Measurements from ENCODE around the gene GRPEL2.
"Not testable (repeated sequence)": the region's sequence is repeated elsewhere in the genome, so short reads cannot be mapped to it uniquely, and the experiment has no call there.

Gene GRPEL2

GRCh38 chr5:149379177-149379761 is 34.0 kb downstream of the GRPEL2 start, which contains the start of gene IL17B:
IL17B (minus strand) TSS chr5:149379292; CDS start chr5:149379225, 67 bp downstream.
- DNase-seq = no peak

- DNase-seq = no peak
Observed at GRCh38 chr5:149379818-149380374, 34.6 kb downstream of the GRPEL2 start.

DNA sequence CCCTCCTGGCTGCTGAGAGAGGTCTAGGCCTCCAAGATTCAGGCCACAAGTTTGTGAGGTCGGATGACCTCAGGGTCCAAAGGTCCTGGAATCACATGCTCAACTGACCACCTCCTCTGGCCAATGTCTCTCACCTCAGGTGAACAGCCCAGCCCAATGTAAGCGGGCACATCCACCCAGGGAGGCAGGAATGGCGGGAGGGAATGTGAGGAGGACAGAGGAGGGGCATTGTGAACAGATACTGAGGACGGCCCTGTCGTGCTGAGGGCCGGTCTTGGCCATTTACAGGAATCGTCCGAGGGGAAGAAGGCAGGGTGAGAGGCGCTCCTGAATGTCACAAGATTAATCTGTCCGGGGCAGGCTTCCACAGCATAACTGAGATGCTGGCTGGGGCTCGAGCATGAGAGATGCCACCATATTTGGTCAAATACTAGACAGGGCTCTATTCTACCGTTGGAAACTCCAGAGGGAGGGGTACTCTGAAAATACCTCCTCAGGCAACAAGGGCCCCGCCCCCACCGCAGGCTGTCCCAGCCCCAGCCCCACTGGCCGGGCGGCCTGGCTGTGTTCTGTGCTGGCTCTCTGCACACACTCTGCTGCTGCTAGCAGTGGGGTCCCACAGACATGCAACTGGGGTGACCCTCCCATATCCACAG is 35.3 kb downstream of the GRPEL2 start:
- DNase-seq = no peak

DNA sequence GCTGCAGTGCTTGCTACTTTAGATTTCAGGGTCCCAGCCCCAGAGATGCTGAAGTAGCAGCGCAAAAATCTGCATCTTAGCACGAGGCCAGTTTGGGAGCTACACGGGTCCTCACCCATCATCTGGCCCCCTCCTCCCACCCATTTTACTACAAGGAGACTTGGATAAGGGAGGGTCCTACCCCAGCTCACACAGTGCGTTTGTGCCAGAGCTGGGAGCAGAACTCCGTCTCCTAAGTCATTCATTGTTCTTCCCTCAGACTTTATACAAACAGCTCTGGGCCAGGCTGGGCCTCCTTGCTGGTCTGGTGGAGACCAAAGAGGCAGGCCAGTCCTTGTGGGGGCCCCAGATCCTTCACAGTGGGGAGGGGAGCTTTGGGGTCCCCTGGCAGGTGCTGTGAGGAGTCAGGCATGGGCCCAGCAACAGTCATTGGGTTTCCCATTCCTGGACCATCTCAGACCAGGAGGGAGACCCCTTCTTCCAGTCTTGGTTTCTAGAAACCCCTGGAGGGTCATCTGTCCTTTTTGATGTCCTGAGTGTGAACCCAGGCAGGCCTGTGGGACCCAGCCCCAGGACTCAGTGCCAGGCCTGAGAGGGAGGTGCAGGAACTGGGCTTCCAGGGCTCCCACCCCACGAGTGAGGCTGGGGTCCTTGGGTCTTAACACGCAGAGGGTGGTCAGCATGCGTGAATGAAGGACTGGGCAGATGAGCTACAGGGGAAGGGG is 36.1 kb downstream of the GRPEL2 start:
- DNase-seq = no peak

DNA sequence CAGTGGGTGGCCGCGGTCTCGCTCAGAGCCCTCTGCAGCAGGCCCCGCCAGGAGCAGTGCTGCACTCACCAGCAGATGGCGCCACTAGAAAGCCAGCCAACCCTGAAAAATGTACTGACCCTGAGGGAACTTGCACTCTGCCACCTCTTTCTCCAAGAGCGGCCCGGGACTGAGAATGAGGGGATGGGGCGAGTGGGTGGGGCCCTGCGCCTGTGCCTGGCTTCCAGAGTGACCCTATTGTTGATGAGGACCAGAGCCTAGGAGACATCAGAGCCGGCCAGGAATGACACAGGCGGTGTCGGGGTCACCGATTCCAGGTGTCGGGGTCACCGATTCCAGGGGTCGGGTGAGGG is 36.7 kb downstream of the GRPEL2 start:
- peak; percentile 67 to 72 for DNase-seq

- DNase-seq = no peak
Observed at GRCh38 chr5:149382517-149383220, 37.4 kb downstream of the GRPEL2 start.

GRCh38 chr5:149383399-149383798 is 38.1 kb downstream of the GRPEL2 start:
- no peak for DNase-seq

DNA sequence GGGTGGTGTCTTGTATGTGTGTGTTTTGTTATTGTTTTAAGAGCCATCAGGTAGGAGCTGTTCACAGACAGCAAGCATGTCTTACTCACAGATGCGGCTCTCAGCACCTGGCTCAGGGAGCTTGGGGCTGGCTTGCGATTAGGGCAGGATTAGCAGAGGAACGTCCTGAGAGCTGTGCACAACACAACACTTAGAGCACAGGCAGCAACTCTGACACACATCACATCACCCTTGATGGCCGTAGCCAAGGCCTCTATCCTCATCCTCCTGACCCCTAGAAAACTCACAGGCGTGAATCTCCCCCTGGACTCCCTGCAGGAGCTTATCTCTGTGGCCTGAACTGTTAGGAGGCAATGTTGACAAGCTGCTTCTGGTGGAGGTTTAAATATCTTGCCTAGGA is 40.9 kb downstream of the GRPEL2 start:
- no peak for DNase-seq

GRCh38 chr5:149387081-149387631 is 41.9 kb downstream of the GRPEL2 start:
- DNase-seq = no peak

DNA sequence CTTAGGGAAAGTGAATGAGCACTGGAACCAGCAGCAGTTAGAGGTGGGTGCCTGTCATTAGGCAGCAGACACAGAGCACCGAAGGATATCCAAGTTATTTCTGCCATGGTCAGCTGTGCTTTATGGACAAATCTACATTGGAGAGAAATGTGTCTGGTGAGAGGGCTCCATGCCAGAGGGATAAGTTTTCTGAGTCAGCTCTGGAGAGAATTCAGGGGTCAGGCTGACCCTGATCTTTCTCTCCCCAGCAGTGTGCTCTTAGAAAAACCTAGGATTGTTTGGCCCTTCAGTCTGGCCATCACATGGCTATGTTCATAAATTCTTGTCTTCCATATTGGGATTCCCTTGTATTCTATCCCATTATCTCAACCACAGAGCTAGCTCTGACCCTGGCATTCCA is 42.7 kb downstream of the GRPEL2 start:
- no peak for DNase-seq

- no peak for DNase-seq
Observed at GRCh38 chr5:149388498-149389190, 43.3 kb downstream of the GRPEL2 start.

DNA sequence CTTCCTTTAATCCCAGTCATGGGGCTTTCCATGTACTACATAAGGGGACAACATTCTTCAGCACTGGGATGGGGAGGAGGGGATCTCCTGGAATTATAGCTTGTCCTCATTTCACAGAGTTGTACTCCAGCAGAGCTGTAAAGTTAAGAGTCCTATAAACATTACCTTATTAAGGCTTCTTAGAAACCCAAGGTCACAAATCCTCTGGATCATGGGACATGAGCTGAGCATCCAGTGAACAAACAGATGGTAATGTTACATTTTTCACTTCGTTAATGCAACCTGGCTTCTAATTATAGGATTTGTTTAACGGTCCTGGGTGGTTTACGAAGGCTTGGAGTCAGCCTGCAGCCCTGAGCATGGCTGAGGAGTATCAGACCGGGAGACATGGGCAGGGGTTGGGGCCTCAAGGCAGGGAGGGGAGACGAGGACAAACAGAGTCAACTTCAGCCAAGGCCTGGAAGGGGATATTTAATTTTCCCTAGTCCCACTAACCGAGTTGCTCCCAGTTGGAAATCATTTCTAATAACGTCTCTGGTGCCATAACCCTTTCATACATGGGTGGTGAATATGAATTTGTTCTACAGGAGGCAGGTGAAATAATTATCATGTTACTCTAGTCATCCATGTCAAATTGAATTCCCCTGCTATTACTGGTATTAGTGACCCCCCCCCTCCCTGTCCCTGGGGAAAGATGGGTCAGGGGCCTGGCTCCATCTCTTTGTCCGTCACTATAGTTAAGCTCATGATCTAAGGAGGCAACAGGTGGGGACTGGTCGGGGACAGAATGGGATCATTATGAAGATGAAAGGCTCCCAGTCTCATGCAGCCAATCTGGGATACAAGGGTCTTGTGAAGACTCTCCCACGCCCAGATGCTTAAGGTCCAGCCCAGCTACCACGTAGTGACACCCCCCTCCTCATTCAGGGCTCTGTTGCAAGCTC is 44.5 kb downstream of the GRPEL2 start:
- no peak for DNase-seq

- DNase-seq = not testable (repeated sequence)
Observed at GRCh38 chr5:149391076-149391475, 45.8 kb downstream of the GRPEL2 start.

- DNase-seq = no peak
Observed at GRCh38 chr5:149391524-149391923, 46.2 kb downstream of the GRPEL2 start.

DNA sequence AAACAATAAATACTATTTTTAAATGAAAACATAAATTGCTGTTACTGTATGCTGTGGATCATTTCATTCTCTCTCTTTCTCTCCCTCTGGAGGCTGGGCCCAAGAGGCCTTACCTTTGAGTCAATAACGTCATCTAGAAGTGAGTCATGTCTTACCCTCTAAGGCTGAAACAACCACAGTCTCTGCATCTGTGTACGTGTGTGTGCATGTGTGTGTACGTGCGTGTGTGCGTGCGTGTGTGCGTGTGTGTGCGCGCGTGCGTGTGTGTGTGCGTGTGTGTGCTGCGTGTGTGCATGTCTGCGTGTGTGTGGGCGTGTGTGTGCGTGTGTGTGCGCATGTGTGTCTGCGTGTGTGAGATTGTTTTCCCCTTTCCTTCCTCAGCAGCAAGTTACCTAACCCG is 47.4 kb downstream of the GRPEL2 start:
- DNase-seq = no peak

DNA sequence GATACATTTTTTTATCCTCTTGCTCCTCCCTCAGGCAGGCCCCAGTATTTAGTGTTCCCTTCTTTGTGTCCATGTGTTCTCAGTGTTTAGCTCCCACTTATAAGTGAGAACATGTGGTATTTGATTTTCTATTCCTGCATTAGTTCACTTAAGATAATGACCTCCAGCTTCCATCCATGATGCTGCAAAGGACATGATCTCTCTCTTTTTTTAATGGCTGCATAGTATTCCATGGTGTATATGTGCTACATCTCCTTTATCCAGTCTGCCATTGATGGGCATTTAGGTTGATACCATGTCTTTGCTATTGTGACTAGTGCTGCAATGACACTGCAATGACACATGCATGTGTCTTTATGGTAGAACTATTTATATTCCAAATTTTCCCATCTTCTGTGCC is 49.7 kb downstream of the GRPEL2 start:
- not testable (repeated sequence) for DNase-seq

GRCh38 chr5:149397530-149397929 is 52.2 kb downstream of the GRPEL2 start:
- DNase-seq = no peak

GRCh38 chr5:149398747-149399266 is 53.5 kb downstream of the GRPEL2 start:
- not testable (repeated sequence) for DNase-seq

DNA sequence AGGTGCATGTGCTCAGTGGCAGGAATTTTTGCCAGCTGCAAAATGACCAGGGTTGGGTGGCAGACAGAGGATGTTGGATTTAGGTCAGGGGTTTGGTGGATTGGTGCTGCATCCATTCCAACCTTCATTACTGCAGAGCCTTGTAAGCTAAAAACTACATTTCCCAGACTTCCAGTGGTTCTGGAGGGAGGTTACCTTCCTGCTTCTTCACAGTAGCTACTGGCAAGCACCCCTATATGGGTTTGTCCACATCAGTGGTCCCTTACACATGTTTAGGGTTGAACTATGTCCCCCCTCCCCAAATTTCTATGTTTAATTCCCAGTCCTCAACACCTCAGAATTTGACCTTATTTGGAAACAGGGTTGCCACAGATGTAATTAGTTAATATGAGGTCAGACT is 54.5 kb downstream of the GRPEL2 start:
- no peak for DNase-seq

GRCh38 chr5:149400304-149400703 is 55.0 kb downstream of the GRPEL2 start:
- DNase-seq = no peak

DNA sequence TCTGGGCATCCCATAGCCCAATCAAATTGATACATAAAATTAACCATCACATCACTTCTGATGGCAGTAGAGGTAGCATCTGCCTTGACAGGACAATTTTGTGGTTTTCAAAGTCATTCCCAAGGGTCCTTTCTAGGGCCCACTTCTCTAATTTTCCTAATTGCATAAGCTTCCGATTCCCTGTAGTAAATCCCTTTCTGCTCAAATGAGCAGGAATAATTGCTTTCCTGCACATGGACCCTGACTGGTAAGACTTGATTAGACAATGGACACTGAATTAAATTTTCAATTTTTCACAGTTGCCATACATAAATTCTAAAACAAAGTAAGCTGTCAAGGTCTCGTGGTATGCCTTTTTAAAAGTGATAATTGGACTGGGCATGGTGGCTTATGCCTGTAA is 55.8 kb downstream of the GRPEL2 start:
- DNase-seq = no peak
